ENCODE measurements around the gene FNDC3B.

The FNDC3B gene

DNA sequence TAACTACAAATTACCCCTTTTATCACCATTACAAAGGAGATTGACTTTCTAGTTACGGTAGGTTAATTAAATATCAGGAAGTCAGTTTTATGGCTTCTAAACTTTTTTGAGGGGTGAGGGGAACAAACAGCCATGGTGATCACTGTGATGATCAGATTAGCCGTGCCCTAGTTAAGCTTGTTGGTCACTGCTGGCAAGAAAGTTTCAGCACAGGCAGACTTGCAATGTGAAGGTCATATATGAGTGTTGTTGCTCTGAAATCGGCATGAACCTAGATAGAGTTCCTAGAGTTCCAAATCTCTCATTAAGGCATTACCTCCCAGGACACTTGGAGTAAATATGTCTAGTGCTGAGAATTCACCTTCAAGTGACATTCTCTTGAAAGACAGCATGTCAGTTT lies 252.3 kb downstream of the FNDC3B start:
- peaks cover 5% of the 10 kb centered on the region for H3K4me1 ChIP-seq (ENCODE audit: control insufficient read depth, insufficient read depth, low read length, poor library complexity, severe bottlenecking)
- H3K27ac ChIP-seq (ENCODE audit: low read depth, low read length, severe bottlenecking) = no peak overlapping the region
- peaks cover 93% of the 10 kb centered on the region for H3K36me3 ChIP-seq (ENCODE audit: control insufficient read depth, insufficient read depth, low read length)
- no peaks in the 10 kb centered on the region for H3K9me3 ChIP-seq (ENCODE audit: control insufficient read depth, low read length)
- WGBS, 2 experiments (ENCODE audit: insufficient coverage in 2 of 2) = 86% methylated on average over 1 to 2 of the region's 3 CpGs
- H3K4me3 ChIP-seq (ENCODE audit: extremely low read depth, insufficient read depth, low read length, poor library complexity, severe bottlenecking) = no peak overlapping the region

DNA sequence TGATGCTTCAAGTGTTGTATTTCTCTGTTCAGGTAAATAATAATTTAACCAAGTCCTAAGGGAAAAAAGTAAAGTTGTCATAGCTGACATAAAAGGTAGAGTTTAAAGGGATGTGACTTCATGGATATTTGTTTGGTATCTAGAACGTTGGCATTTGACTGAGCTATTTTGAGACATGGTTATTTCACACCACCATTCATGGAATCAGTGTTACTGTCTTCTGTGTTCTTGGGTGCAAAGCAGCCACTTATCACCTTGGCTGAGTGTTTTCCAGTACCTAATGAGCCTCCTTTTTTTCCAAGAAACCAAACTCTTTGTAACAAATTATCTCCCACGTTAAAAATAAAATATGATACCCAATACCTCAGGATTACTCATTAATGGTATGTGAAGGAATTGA lies 253.0 kb downstream of the FNDC3B start:
- Histone ChIP-seq H3K27ac (ENCODE audit: low read depth, low read length, severe bottlenecking) (no peak overlapping the region), H3K36me3 (ENCODE audit: control insufficient read depth, insufficient read depth, low read length) (peaks cover 93% of the 10 kb centered on the region)
- WGBS, 2 experiments (ENCODE audit: insufficient coverage in 2 of 2) = 100% methylated on average over 1 of the region's 2 CpGs; no CpG with 5 or more reads in 1 of the 2 experiments

DNA sequence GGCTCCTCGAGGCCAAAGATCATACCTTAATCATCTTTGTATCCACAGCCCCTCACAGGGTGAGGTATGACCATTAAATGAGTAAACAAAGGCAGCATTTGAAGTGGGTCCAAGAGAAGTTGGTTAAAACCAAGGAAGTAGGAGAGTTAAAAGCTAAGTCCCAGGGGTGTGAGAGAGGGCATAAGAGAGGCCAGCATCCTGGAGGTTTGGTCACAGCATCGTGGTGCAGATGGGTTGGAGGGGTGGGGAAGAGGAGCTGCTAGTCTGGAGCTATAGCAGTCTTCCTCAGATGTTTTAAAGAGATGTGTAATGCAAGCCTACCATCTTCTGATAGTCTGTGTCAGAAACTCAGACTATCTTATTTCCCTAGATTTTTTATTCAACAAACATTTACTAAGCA lies 253.7 kb downstream of the FNDC3B start:
- Histone ChIP-seq H3K4me1 (ENCODE audit: control insufficient read depth, insufficient read depth, low read length, poor library complexity, severe bottlenecking) (peaks cover 5% of the 10 kb centered on the region), H3K27ac (ENCODE audit: low read depth, low read length, severe bottlenecking) (no peak overlapping the region), H3K4me3 (ENCODE audit: extremely low read depth, insufficient read depth, low read length, poor library complexity, severe bottlenecking) (no peak overlapping the region), H3K36me3 (ENCODE audit: control insufficient read depth, insufficient read depth, low read length) (peaks cover 91% of the 10 kb centered on the region), H3K9me3 (ENCODE audit: control insufficient read depth, low read length) (no peaks in the 10 kb centered on the region)
- 80 to 100% methylated on average over 1 of the region's 2 CpGs for WGBS, 2 experiments (ENCODE audit: insufficient coverage in 2 of 2)

More for the DNA sequence above, 253.0 kb downstream of the FNDC3B start:
- H3K4me1 ChIP-seq (ENCODE audit: control insufficient read depth, insufficient read depth, low read length, poor library complexity, severe bottlenecking) = peaks cover 5% of the 10 kb centered on the region
- H3K9me3 ChIP-seq (ENCODE audit: control insufficient read depth, low read length) = no peaks in the 10 kb centered on the region
- no peak overlapping the region for H3K4me3 ChIP-seq (ENCODE audit: extremely low read depth, insufficient read depth, low read length, poor library complexity, severe bottlenecking)

DNA sequence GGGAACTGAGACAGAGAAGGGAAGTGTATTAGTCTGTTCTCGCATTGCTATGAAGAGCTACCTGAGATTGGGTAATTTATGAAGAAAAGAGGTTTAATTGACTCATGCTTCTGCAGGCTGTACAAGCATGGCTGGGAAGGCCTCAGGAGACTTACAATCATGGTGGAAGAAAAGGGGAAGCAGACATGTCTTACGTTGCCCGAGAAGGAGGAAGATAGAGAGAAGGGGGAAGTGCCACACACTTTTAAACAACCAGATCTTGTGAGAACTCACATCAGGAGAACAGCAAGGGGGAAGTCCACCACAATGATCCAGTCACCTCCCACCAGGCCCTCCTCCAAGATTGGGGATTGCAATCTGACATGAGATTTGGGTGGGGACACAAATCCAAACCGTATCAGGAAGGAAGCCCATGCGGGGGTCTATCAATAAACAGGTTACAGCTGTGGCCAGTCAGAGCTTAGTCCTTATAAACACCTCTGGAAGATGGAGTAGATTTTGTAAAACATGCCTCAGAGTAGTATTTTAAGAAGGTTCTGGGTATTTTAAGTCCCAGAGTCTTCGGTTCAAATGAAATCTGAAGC lies 254.9 kb downstream of the FNDC3B start:
- no peaks in the 10 kb centered on the region for H3K9me3 ChIP-seq (ENCODE audit: control insufficient read depth, low read length)
- H3K27ac ChIP-seq (ENCODE audit: low read depth, low read length, severe bottlenecking) = no peak overlapping the region
- WGBS, 2 experiments (ENCODE audit: insufficient coverage in 2 of 2) = 96 to 98% methylated on average over 3 to 4 of the region's 6 CpGs
- peaks cover 5% of the 10 kb centered on the region for H3K4me1 ChIP-seq (ENCODE audit: control insufficient read depth, insufficient read depth, low read length, poor library complexity, severe bottlenecking)
- H3K36me3 ChIP-seq (ENCODE audit: control insufficient read depth, insufficient read depth, low read length) = peaks cover 91% of the 10 kb centered on the region
- H3K4me3 ChIP-seq (ENCODE audit: extremely low read depth, insufficient read depth, low read length, poor library complexity, severe bottlenecking) = no peak overlapping the region

DNA sequence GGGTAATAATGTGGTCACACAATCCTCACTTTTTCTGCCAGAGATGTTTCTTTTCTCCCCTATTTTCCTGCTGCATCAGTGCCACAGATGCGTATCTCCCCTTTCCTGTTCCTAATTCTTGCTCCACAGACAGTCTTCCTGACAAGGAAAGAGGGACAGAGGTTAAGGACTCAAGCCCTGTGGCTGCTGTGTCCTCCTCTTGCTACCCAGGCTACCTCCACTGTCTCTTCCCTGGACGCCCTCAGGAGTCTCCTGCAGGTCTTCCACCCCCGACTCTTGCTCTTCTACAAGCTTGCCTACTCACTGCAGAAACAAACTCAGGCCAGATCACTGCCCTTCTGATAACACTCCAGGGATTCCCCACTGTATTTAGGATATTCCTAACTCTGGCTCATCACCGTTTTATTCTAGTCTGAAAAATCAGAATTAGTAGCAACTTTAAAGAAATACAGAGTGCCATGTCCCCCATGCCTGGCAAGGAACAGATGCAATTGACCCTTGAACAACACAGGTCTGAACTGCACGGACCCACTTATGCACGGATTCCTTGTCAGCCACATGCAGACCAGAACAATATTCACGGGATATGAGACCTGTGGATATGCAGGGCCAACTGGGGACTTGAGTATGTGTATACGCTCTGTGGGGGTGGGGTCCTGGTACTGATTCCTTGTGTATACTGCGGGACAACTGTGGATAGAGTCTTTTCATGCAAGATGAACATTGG lies 257.0 kb downstream of the FNDC3B start:
- Histone ChIP-seq H3K36me3 (ENCODE audit: control insufficient read depth, insufficient read depth, low read length) (peaks cover 89% of the 10 kb centered on the region), H3K4me1 (ENCODE audit: control insufficient read depth, insufficient read depth, low read length, poor library complexity, severe bottlenecking) (no peaks in the 10 kb centered on the region), H3K9me3 (ENCODE audit: control insufficient read depth, low read length) (no peaks in the 10 kb centered on the region), H3K27ac (ENCODE audit: low read depth, low read length, severe bottlenecking) (no peak overlapping the region), H3K4me3 (ENCODE audit: extremely low read depth, insufficient read depth, low read length, poor library complexity, severe bottlenecking) (no peak overlapping the region)
- 97 to 100% methylated on average over 8 to 9 of the region's 9 CpGs for WGBS, 2 experiments (ENCODE audit: insufficient coverage in 2 of 2)

DNA sequence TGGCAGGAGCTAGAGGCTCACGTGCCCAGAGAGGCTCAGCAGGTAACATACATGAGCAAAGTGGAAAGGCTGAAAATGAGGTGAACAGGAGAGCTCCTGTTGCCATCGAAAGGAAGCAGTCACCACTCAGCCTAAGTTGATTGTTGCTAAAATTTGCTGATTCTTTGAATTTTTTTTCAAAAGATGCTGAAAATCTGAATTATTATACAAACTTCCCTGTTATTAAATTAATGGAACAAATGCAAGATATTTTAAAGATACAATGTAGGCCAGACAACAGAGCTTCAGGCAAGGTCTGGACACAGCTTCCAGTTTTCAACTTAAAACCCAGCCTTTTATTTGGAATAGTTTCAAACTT lies 257.6 kb downstream of the FNDC3B start:
- H3K36me3 ChIP-seq (ENCODE audit: control insufficient read depth, insufficient read depth, low read length) = peaks cover 89% of the 10 kb centered on the region
- H3K27ac ChIP-seq (ENCODE audit: low read depth, low read length, severe bottlenecking) = no peak overlapping the region
- no peaks in the 10 kb centered on the region for H3K9me3 ChIP-seq (ENCODE audit: control insufficient read depth, low read length)
- 100% methylated on average over 1 to 2 of the region's 2 CpGs for WGBS, 2 experiments (ENCODE audit: insufficient coverage in 2 of 2)
- no peaks in the 10 kb centered on the region for H3K4me1 ChIP-seq (ENCODE audit: control insufficient read depth, insufficient read depth, low read length, poor library complexity, severe bottlenecking)
- no peak overlapping the region for H3K4me3 ChIP-seq (ENCODE audit: extremely low read depth, insufficient read depth, low read length, poor library complexity, severe bottlenecking)

DNA sequence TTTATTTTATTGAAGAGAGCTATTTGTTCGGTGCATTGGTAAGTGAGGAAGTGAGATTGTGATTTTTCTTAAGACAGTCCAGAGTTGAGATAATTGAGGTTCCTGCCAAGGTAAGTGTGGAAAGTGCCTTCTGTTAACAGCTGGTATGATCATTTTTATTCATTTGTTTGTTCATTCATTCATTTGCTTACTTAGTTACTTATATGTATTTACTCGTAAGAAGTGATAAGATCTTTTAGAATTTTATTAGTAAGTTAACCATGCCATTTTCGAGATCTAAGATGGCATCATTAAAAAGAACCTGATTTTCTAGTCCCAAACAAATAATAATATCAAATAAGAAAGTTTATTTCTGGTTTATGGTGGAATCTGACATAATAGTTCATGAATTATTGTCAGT lies 258.9 kb downstream of the FNDC3B start:
- Histone ChIP-seq H3K4me3 (ENCODE audit: extremely low read depth, insufficient read depth, low read length, poor library complexity, severe bottlenecking) (no peak overlapping the region), H3K4me1 (ENCODE audit: control insufficient read depth, insufficient read depth, low read length, poor library complexity, severe bottlenecking) (no peaks in the 10 kb centered on the region), H3K36me3 (ENCODE audit: control insufficient read depth, insufficient read depth, low read length) (peaks cover 84% of the 10 kb centered on the region), H3K27ac (ENCODE audit: low read depth, low read length, severe bottlenecking) (no peak overlapping the region), H3K9me3 (ENCODE audit: control insufficient read depth, low read length) (no peaks in the 10 kb centered on the region)
- 100% methylated on average over 1 of the region's 3 CpGs for WGBS, 2 experiments (ENCODE audit: insufficient coverage in 2 of 2)

DNA sequence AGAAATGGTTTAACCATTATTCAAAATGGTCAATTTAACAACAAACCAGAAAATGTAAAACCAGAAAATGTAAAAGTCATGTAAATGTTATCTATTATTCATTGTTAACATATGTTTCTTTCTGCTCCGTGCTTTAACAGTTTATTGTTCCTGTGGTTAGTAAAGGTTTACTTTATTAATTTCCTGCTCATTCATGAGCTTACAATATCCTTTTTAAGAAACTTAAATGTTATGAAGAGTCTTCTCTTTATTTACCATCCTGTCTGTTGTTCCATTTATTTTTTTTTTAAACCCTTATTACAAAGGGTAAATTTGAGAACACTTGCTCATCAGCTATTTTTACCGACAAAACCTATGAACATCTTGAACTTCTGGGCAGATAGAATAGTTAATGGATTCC lies 260.8 kb downstream of the FNDC3B start:
- H3K36me3 ChIP-seq (ENCODE audit: control insufficient read depth, insufficient read depth, low read length) = peaks cover 81% of the 10 kb centered on the region
- no peaks in the 10 kb centered on the region for H3K9me3 ChIP-seq (ENCODE audit: control insufficient read depth, low read length)
- H3K4me3 ChIP-seq (ENCODE audit: extremely low read depth, insufficient read depth, low read length, poor library complexity, severe bottlenecking) = no peak overlapping the region
- no peak overlapping the region for H3K27ac ChIP-seq (ENCODE audit: low read depth, low read length, severe bottlenecking)
- no CpG with 5 or more reads among the region's 2 CpGs for WGBS, 2 experiments (ENCODE audit: insufficient coverage in 2 of 2)
- H3K4me1 ChIP-seq (ENCODE audit: control insufficient read depth, insufficient read depth, low read length, poor library complexity, severe bottlenecking) = no peaks in the 10 kb centered on the region

DNA sequence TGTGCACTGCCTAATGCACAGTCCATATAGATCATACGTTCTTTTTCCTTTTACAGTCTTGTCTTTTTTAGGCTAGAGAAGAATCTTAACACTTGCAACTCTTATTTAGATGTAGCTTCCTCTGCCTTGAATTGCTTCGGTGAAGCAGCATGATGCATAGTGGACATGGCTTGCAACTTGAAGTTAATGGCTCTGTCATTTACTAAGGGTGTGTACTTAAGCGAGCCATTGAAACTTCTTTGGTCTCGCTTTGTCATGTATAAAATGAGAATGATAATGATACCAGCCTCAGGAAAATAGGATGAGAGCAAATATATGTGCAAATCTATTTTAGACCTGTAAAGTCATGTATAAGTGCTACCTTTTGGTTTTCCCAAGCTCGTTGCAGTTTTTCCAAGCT lies 261.5 kb downstream of the FNDC3B start:
- no peak overlapping the region for H3K4me3 ChIP-seq (ENCODE audit: extremely low read depth, insufficient read depth, low read length, poor library complexity, severe bottlenecking)
- peaks cover 5% of the 10 kb centered on the region for H3K4me1 ChIP-seq (ENCODE audit: control insufficient read depth, insufficient read depth, low read length, poor library complexity, severe bottlenecking)
- no peak overlapping the region for H3K27ac ChIP-seq (ENCODE audit: low read depth, low read length, severe bottlenecking)
- 69 to 72% methylated on average over 2 to 4 of the region's 5 CpGs for WGBS, 2 experiments (ENCODE audit: insufficient coverage in 2 of 2)
- peaks cover 81% of the 10 kb centered on the region for H3K36me3 ChIP-seq (ENCODE audit: control insufficient read depth, insufficient read depth, low read length)
- H3K9me3 ChIP-seq (ENCODE audit: control insufficient read depth, low read length) = no peaks in the 10 kb centered on the region

DNA sequence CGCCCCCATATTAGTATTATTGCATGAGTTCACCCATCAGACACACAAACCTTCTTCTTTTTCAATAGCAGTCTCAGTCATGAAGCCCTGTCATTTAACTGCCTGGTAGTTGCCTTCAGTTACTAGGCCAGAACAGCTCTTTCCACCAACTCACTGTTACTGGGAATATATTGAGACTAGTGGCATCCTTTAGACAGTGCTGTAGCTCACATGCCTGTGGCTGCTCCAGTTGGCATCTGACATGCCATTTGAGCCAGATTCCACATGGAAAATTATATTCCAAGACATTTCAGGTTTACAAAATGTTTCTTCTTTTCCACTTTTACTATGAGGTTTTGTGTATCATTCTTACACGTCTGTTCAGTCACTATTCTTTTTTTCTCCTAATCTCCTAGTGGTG lies 262.8 kb downstream of the FNDC3B start:
- Histone ChIP-seq H3K27ac (ENCODE audit: low read depth, low read length, severe bottlenecking) (no peak overlapping the region), H3K4me3 (ENCODE audit: extremely low read depth, insufficient read depth, low read length, poor library complexity, severe bottlenecking) (no peak overlapping the region), H3K9me3 (ENCODE audit: control insufficient read depth, low read length) (no peaks in the 10 kb centered on the region), H3K4me1 (ENCODE audit: control insufficient read depth, insufficient read depth, low read length, poor library complexity, severe bottlenecking) (peaks cover 16% of the 10 kb centered on the region), H3K36me3 (ENCODE audit: control insufficient read depth, insufficient read depth, low read length) (peaks cover 69% of the 10 kb centered on the region)
- 100% methylated on average over 1 of the region's 2 CpGs for WGBS, 2 experiments (ENCODE audit: insufficient coverage in 2 of 2)

DNA sequence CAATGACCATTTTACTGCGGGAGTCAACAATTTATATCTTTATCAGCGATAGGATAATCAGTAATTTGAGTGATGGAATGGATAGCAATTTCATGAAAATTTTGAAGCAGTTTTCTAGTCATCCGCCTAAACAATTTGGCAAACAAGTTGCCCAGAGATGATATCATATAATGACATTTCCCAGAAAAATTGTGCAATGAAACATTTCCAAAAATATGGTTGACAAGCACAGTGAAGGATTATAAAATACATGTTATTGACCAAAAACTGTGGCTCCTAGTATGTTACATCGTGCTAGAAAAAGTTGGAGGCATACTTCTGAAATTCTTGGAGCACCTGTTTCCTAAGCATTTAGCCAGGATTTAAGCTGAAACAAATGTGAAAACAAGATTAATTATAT lies 263.8 kb downstream of the FNDC3B start:
- Histone ChIP-seq H3K9me3 (ENCODE audit: control insufficient read depth, low read length) (no peaks in the 10 kb centered on the region), H3K4me1 (ENCODE audit: control insufficient read depth, insufficient read depth, low read length, poor library complexity, severe bottlenecking) (peaks cover 16% of the 10 kb centered on the region), H3K4me3 (ENCODE audit: extremely low read depth, insufficient read depth, low read length, poor library complexity, severe bottlenecking) (no peak overlapping the region), H3K27ac (ENCODE audit: low read depth, low read length, severe bottlenecking) (no peak overlapping the region), H3K36me3 (ENCODE audit: control insufficient read depth, insufficient read depth, low read length) (peaks cover 67% of the 10 kb centered on the region)
- 100% methylated on average over 1 of the region's 4 CpGs; no CpG with 5 or more reads in 1 of the 2 experiments for WGBS, 2 experiments (ENCODE audit: insufficient coverage in 2 of 2)
